NCI-H1105 (cell line): ENCODE results near the gene FIBP.
A peak's percentile ranks its signal among the peaks of the same experiment; 100 is the strongest.

ENCODE experiments used
- DNase-seq: peaks from one replicate; lab custom pipeline; 2025; lab: John Stamatoyannopoulos, UW

Gene FIBP

DNA sequence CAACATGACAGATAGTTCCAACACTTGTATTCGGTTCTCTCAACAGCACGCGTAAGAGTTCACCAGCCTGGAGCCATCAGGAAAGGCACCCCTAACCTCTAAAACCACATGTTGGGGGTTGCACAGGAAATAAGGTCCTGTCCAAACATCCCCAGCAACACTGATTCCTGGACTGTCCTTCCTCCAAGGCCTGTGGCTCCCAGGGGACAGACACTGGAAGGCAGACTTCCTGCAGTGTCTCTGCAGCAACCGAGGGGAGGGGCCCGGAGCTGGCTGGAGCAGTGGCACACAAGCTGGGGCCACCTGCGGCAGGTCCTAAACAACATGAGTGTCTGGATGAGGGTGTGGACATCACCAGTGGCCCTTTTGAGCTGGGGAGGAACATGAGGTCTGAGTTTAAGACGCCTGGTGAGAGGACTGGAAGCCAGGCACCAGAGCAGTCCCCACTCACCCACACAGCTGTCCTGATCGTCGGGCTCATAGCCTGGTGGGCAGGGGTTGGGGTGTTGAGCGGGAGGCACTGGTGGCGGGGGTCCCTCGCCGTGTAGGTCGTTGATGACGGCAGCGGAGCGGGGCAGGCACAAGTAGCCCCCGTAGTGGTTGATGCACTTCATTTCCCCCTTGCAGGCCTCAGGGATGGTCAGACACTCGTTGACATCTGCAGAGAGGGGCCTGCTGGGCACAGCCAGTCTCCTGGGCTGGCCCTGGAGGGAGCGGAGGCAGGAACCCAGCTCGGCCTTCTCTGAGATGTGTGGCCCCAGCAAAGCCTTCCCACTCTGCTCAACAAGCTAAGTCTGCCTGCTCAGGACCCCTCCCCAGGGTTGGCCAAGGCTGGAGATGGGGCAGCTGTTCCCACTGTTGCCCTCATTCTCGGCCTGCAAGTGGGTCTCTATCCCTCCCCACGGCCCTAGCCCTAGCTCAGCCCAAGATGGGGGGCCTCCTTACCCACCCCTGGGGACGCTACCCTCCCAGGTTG lies 17.3 kb downstream of the FIBP start:
- DNase-seq, result no peak

- no peak for DNase-seq
Measured at GRCh38 chr11:65870307-65870658, 18.0 kb downstream of the FIBP start.

GRCh38 chr11:65869643-65870306 lies 18.5 kb downstream of the FIBP start:
- DNase-seq, result no peak

- DNase-seq, result no peak
Measured at GRCh38 chr11:65868907-65869306, 19.4 kb downstream of the FIBP start.

- DNase-seq, result peak; percentile 70
Measured at GRCh38 chr11:65868076-65868667, 20.1 kb downstream of the FIBP start.

DNA sequence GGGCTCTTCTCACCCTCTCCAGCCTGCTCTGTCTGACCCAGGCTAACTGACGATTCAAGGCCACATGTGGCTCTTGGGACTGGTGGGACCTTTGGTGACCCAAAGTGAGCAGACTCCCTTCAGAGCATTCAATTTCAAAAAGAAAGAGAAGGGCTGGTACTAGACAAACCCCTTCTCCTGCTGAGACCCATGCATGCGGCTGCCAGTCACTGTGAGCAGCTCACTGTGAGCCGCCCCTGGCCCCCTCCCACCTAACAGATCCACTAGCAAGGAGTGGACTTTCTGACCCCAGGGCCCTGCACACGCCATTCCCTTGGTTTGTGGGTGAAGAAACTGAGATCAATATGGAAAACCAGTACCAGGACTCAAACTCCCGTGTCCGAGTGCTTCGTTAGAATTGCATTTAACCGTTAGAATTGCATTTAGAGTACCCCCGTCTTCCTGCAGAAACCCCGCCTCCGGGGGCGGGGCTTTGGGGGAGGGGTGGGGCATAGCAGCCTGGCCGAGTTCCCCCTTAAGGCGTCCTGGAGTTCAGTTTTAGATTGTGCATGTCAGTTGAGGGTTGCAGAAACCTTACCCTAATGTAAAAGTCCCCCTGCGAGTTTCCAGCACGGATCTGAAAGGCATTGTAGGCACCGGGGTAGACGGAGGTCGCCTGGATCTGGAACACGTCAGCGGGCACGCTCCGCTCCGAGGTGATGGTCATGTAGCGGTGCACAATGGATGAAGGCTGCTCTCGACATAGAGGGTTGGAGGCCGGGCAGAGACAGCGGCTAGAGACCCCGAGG lies 20.8 kb downstream of the FIBP start:
- peak; percentile 11 for DNase-seq

- DNase-seq, result no peak
Measured at GRCh38 chr11:65866509-65867283, 21.6 kb downstream of the FIBP start.

DNA sequence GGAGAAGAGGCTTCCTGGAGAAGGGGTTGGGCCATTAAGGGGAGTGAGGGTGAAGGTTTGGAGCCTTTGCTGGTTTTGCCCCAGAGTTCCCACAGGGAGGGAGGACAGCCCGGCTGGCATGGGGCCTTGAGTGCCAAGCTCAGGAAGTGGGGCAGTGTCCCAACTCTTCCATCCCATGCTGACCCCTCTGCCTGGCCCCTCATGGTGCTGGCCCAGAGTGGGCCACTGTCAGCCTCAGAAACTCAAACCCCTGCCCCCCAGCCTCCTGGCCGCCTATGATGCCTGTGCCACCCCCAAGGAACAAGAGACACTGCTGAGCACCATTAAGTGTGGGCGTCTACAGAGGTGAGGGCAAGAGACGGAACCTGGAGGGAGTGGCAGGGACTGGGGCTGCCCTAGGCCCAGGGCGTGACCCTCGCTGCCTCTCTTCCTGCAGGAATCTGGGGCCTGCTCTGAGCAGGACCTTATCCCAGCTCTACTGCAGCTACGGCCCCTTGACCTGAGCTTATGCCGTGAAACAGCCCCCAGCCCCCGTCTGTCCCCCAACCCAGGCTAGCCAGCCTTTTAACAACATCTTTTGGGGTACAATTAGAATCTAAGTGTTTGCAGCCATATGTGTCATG lies 22.6 kb downstream of the FIBP start:
- DNase-seq, result no peak

GRCh38 chr11:65864706-65865471 lies 23.4 kb downstream of the FIBP start:
- DNase-seq, result no peak

GRCh38 chr11:65863889-65864705 lies 24.2 kb downstream of the FIBP start:
- no peak for DNase-seq

GRCh38 chr11:65862941-65863888 lies 25.1 kb downstream of the FIBP start:
- no peak for DNase-seq

DNA sequence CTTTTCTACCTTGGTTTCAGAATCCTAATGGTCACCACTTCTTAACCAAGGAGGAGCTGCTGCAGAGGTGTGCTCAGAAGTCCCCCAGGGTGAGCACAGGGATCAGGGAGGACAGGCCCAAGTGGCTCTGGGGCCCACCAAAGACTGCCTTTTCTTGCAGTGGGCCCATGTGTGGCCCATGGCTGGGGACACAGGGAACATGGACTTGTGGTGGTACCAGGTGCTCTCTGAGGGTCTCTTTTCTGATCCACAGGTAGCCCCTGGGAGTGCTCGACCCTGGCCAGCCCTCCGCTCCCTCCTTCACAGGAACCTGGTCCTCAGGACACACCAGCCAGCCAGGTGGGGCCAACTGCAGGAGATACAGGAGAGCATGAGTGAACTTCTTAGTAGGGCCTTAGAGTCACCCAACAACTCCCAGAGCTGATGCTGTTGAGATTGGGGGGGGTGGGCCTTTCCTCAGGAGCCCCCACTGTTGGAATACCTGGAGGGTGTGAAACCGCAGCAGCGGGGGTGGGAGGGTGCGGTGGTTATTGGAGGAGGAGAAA lies 26.0 kb downstream of the FIBP start:
- DNase-seq, result no peak

GRCh38 chr11:65861533-65862183 lies 26.6 kb downstream of the FIBP start:
- no peak for DNase-seq

DNA sequence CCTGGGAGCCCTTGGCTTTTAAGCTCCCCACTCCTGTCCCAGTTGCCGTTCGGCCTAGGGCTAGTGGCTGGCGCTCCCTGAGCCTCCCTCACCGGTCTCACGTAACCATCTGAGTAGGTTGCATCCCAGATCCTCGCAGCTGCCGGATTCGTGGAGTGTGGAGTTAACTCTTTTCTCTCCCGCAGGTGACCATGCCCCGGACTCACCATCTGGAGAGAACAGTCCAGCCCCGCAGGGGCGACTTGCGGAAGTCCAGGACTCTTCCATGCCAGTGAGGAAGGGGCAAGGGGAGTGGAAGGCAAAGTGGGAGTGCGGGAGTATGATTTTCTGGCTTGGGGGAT lies 27.1 kb downstream of the FIBP start:
- DNase-seq, result no peak

GRCh38 chr11:65860278-65861164 lies 27.8 kb downstream of the FIBP start, which contains the start of gene MUS81:
Gene MUS81, plus strand, starts transcription at chr11:65860433. Its CDS starts 321 bp downstream, at chr11:65860754.
- peak; percentile 96 for DNase-seq

- DNase-seq, result peak; percentile 62
Measured at GRCh38 chr11:65859812-65860277, 28.4 kb downstream of the FIBP start.
